Naive thymus-derived CD8-positive, alpha-beta T cell (primary cell): Measurements from ENCODE around the gene BAG2. TPM values are rescaled to one million over a fixed set of nuclear protein-coding genes. Genes with fewer than 3 reads are reported as not detected.
A peak's percentile ranks its signal among the peaks of the same experiment; 100 is the strongest.

ENCODE experiments used
- ATAC-seq, 2 donors: fragments of 150-1000 bp; cut with Tn5 transposase in 1 of 2; sonication (Bioruptor Pico), chemical (Tn5 transposase) in 1 of 2; 1 replicate in 1 of 2; 2 replicates in 1 of 2; pipeline ENCODE4 v1.10.0; 2021; ENCODE audit warnings: mild to moderate bottlenecking in 2 of 2, moderate library complexity in 2 of 2
- POLR2A ChIA-PET: fragments of 350-600 bp; sonication (Branson Sonifier 250); formaldehyde crosslinking; loops from one replicate; lab custom pipeline; 2021; ENCODE audit warnings: antibody characterized with exemption; lab: Charles Lee
- DNase-seq, 10 donors: peaks; one replicate each; pipeline versions ENCODE4 v3.0.0 to v3.0.0-alpha.2; 2020 to 2022
- H3K27ac Mint-ChIP-seq, 10 donors: one replicate each; pipeline ENCODE4 v1.8.0; 2020 to 2022; ENCODE audit warnings: mild to moderate bottlenecking in 10 of 10, mixed read lengths in 10 of 10, moderate library complexity in 4 of 10, inconsistent platforms in 1 of 10
- H3K27me3 Mint-ChIP-seq, 5 donors: one replicate each; pipeline ENCODE4 v1.8.0; 2021 to 2022; ENCODE audit warnings: mixed read lengths in 5 of 5
- H3K36me3 Mint-ChIP-seq, 3 donors: one replicate each; pipeline ENCODE4 v1.8.0; 2020 to 2022; ENCODE audit warnings: mixed read lengths in 3 of 3, mild to moderate bottlenecking in 2 of 3, inconsistent platforms in 1 of 3
- H3K4me1 Mint-ChIP-seq, 4 donors: one replicate each; pipeline ENCODE4 v1.8.0; 2021 to 2022; ENCODE audit warnings: mixed read lengths in 4 of 4
- H3K4me3 Mint-ChIP-seq, 10 donors: one replicate each; pipeline ENCODE4 v1.8.0; 2020 to 2022; ENCODE audit warnings: mild to moderate bottlenecking in 10 of 10, mixed read lengths in 10 of 10, moderate library complexity in 6 of 10, inconsistent platforms in 1 of 10
- H3K9me3 Mint-ChIP-seq, 9 donors: one replicate each; pipeline ENCODE4 v1.8.0; 2020 to 2022; ENCODE audit warnings: mixed read lengths in 9 of 9, mild to moderate bottlenecking in 3 of 9, inconsistent platforms in 1 of 9, moderate library complexity in 1 of 9
- polyA plus RNA-seq, 3 donors: library from polyadenylated mRNA; unstranded; fragments of 300-500 nt; fragmentation: Illumina TruSeq; gene quantifications; one replicate each; pipeline ENCODE4 v1.2.3, GENCODE V29; 2021
- total RNA-seq, 8 experiments: library from RNA in 2 of 8; stranded (reverse) in 2 of 8; gene quantifications; one replicate each; pipeline ENCODE4 v1.2.3 and lab custom pipeline; 2021 to 2026

The BAG2 gene
- total and polyA plus RNA-seq, 5 experiments from 2014 or later, result 2.0 to 5.2 (median 3.4) TPM

DNA sequence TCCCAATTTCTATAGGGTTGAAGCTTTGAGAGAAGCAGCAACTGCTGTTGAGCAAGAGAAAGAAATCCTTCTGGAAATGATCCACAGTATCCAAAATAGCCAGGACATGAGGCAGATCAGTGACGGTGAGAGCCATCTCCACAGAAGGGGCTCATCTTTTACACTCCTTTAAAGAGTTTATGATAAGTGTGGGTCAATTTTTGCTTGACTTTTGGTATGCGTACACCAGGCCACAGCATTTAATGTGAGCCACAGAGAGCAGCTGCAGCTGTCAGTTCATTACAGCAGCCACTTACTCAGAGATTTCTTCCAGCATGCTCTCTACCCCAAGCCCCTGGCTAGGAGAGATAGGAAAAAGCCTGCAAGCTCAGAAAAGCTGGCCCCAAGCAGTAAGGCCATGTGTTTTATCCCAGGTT lies 9.9 kb downstream of the BAG2 start:
- Mint-ChIP-seq H3K36me3 (peaks cover 0 to 46% (median 14%) of the 10 kb centered on the region in 3 donors), H3K4me1 (peaks cover 0 to 20% (median 7%) of the 10 kb centered on the region in 4 donors), H3K9me3 (no peaks in the 10 kb centered on the region), H3K4me3 (no peak overlapping the region), H3K27me3 (no peaks in the 10 kb centered on the region), H3K27ac (peak overlapping the region in 2 of 10 donors; percentile 22 to 26)
- no peak for ATAC-seq
- POLR2A ChIA-PET, result no interaction called here
- DNase-seq, result no peak

DNA sequence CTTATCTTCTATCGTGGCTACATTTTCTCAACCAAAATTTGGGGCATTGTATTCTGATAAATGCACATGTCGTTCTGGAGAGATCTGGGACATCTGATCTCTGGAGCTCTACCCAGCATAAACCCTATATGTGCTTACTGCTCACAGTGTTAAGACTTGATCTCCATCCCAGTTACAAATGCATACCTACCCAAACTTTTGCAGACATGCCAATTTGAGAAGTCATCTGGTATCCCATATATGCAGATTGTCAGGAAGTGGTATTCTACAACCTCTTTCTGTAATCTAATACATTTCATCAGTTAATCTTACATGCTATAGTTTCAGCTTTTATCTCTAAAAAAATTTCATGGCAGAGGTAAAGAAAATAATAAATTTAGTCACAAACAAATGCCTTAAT lies 11.2 kb downstream of the BAG2 start:
- Mint-ChIP-seq H3K4me1 (peaks cover 0 to 13% (median 5%) of the 10 kb centered on the region in 4 donors), H3K36me3 (peaks cover 0 to 46% (median 14%) of the 10 kb centered on the region in 3 donors), H3K27me3 (no peaks in the 10 kb centered on the region), H3K27ac (no peak overlapping the region), H3K9me3 (no peaks in the 10 kb centered on the region), H3K4me3 (no peak overlapping the region)
- no peak for ATAC-seq
- no peak for DNase-seq
- POLR2A ChIA-PET, result no interaction called here

DNA sequence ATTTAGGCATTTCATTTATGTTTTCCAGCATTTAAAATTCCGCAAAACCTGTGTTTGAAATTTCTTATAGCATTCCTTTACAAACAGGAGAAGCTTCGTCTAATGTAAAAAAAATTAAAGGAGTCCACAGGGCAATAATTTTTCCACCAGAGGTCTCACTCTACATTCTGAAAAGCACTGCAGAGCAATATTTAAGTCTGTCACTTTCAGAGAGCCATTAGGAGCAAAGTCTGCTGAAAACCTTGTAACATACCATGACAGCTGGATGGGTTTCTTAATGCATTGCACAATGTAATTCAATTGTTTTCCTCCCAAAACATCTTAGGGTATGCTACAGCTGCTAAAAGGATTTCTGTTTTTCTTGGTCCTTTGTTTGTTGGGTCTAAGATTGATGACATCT lies 18.0 kb downstream of the BAG2 start:
- H3K27me3 Mint-ChIP-seq, result no peaks in the 10 kb centered on the region
- peaks cover 0 to 10% (median 7%) of the 10 kb centered on the region in 3 donors for H3K36me3 Mint-ChIP-seq
- POLR2A ChIA-PET, result no interaction called here
- DNase-seq (no peak), ATAC-seq (no peak)
- H3K4me1 Mint-ChIP-seq, result peaks cover 0 to 2% (median 0%) of the 10 kb centered on the region in 4 donors
- no peak overlapping the region for H3K4me3 Mint-ChIP-seq
- H3K27ac Mint-ChIP-seq, result peak overlapping the region in 1 of 10 donors; percentile 14
- no peaks in the 10 kb centered on the region for H3K9me3 Mint-ChIP-seq

DNA sequence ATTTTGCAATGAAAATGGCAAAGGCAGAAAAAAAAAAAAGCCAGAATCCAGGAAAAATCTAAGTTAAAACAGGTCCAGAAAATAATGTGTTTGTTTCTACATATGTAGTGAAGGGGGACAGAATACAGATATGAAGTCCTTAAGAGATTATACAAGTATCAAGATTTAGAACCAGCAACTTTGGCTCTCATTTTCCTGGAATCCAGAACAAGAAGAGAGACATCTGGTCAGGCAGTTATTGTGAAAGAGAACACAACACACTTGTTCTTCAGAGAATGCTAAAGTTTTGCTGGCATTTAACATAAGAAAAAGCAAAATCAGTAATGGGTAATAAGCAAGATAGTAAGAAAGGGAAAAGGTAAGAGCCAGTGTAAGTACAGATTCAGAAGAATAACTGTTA lies 21.1 kb downstream of the BAG2 start:
- ATAC-seq (no peak), DNase-seq (no peak)
- Mint-ChIP-seq H3K27ac (no peak overlapping the region), H3K27me3 (peaks cover 0 to 1% (median 0%) of the 10 kb centered on the region in 5 donors), H3K4me1 (no peaks in the 10 kb centered on the region), H3K4me3 (no peak overlapping the region), H3K36me3 (no peaks in the 10 kb centered on the region), H3K9me3 (no peaks in the 10 kb centered on the region)
- POLR2A ChIA-PET, result no interaction called here

DNA sequence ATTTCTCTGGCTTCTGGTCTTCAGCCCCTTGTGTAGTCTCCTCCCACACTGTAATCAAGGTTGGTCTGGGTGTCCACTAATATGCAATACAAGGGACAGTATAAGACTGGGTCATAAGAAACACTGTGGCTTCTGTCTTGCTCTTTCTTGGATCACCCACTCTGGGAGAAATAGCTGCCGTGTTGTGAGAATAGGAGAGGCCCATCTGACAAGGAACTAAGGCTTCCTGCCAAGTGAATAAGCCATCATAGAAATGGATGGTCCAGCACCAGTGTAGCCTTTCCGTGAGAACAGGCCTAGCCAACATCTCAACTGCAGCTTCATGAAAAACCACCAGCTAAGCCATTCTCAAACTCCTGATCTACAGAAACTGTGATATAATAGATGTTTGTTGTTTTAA lies 23.3 kb downstream of the BAG2 start:
- ATAC-seq, result no peak
- Mint-ChIP-seq H3K36me3 (no peaks in the 10 kb centered on the region), H3K4me3 (no peak overlapping the region), H3K27ac (no peak overlapping the region), H3K27me3 (peaks cover 0 to 1% (median 0%) of the 10 kb centered on the region in 5 donors), H3K9me3 (no peaks in the 10 kb centered on the region), H3K4me1 (no peaks in the 10 kb centered on the region)
- POLR2A ChIA-PET, result interaction anchor here (0.6 kb wide), 1 partner anchor 46 kb away, joined by 4 read pairs; no protein-coding TSS in a partner anchor
- DNase-seq, result no peak

DNA sequence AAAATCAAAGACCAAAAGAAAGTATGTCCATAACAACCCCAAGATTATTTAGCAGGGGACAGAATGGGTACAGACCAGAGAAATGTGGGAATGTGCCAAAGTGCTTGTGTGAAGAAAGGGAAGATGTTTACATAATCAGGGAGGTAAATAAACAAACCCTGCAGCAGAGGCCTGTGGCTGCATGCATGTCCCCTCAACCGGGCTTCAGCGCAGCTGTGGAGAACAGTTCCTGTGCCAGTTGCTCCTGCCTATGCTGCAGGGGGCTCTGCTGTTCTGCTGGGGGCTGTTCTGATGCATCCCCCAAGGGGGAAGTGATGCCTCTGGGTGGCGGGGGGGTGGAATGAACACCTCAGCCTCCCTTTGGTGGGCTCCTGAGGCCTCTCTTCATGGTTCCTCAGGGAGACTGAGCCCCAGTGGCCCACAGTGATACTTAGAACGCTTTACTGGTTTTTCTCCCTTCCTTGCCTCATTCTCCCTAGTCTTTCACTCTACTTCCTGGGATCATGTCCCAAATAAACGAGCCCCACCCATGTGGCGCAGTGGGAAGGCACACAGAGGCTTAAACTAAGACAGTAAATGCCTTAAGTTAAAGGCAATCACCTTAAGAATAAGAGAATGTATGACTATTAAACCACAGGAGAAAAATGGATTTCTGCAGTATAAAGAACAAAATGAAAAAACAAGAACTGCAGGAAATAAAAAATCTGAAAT lies 27.0 kb downstream of the BAG2 start:
- H3K27me3 Mint-ChIP-seq, result peaks cover 0 to 6% (median 2%) of the 10 kb centered on the region in 5 donors
- no peak overlapping the region for H3K27ac Mint-ChIP-seq
- ATAC-seq (no peak), DNase-seq (no peak)
- POLR2A ChIA-PET, result no interaction called here
- no peaks in the 10 kb centered on the region for H3K9me3 Mint-ChIP-seq
- H3K4me1 Mint-ChIP-seq, result no peaks in the 10 kb centered on the region
- H3K4me3 Mint-ChIP-seq, result no peak overlapping the region
- no peaks in the 10 kb centered on the region for H3K36me3 Mint-ChIP-seq

DNA sequence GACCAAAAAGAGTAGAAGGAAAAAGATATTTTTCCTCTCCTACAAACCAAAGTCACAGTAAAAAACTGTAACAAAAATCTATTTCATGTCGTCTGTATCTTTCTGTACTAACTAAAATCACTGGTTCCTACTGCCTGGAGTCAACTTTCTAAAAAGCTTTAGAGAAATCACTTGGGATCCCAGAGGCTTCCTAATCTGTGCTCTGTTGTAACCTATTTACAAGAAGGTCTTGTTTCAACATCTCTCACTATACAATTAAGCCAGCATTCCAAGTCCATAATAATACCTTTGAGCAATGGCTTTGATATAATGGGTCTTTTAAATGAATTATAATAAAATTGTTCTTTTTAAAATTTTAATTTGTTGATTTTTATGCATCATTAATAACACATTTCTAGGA lies 29.6 kb downstream of the BAG2 start:
- Mint-ChIP-seq H3K27me3 (peaks cover 0 to 6% (median 2%) of the 10 kb centered on the region in 5 donors), H3K9me3 (no peaks in the 10 kb centered on the region), H3K27ac (no peak overlapping the region), H3K4me1 (peaks cover 0 to 2% (median 0%) of the 10 kb centered on the region in 4 donors), H3K36me3 (no peaks in the 10 kb centered on the region), H3K4me3 (no peak overlapping the region)
- POLR2A ChIA-PET, result no interaction called here
- no peak for DNase-seq
- no peak for ATAC-seq

DNA sequence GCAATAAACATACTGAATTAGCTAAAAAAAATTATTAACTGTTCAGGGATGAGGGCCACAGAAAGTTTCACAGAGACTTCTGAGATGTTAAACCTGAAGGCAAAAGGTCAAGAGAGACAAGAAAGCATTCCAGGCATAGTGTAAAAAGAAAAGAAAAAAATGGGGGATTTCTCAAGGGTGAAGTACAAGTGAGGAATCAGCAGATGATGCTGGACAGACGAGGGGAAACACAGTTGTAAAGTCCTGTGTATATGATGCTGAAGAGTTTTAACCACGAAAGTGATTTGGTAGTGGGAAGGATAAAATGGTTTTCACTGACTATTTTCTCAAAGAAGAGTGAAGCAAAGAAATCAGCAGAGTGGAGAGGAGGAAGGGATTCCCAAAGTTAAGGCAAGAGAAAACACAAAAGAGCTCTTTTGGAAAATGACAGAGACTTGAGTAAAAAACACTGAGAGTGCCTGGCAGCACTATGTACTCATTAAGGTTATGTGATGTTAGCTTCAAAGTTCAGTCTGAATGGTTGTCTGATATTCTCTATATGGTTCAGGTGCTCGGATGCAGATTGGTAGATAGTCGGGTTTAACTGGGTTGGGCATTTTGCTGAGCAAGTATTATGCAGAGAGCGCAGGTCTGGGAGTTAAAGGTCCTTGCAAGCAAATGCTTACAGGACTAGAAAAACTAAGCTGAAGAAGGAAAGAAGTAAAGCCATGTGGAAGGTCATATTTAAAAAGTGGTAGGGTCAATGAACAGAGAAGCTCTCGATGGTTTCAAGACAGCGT lies 33.6 kb downstream of the BAG2 start:
- no peaks in the 10 kb centered on the region for H3K9me3 Mint-ChIP-seq
- no peaks in the 10 kb centered on the region for H3K36me3 Mint-ChIP-seq
- ATAC-seq, result no peak
- H3K27me3 Mint-ChIP-seq, result peaks cover 0 to 3% (median 0%) of the 10 kb centered on the region in 5 donors
- no peak overlapping the region for H3K4me3 Mint-ChIP-seq
- DNase-seq, result no peak
- POLR2A ChIA-PET, result no interaction called here
- peaks cover 0 to 2% (median 0%) of the 10 kb centered on the region in 4 donors for H3K4me1 Mint-ChIP-seq
- H3K27ac Mint-ChIP-seq, result no peak overlapping the region

DNA sequence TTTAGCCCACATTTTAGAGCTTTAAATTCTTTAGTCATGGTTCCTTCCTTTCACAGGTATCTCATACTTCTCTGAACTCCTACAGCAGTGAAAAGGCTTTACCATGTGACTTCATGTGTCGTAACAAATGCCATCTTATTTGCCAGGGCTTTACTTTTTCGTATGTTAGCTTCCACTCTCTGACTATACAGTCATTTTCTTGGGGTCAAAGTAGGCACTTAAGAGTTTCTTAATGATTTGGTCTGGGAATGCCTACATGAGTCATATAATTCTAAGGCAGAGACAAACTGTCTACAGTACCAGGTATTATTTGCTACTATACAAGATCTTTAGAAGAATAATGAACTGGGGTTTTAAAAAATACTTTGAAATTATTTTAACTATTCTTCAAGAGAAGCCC lies 35.0 kb downstream of the BAG2 start:
- H3K27ac Mint-ChIP-seq, result no peak overlapping the region
- DNase-seq, result no peak
- no peaks in the 10 kb centered on the region for H3K36me3 Mint-ChIP-seq
- no peak overlapping the region for H3K4me3 Mint-ChIP-seq
- H3K4me1 Mint-ChIP-seq, result peaks cover 0 to 2% (median 0%) of the 10 kb centered on the region in 4 donors
- no peak for ATAC-seq
- H3K9me3 Mint-ChIP-seq, result no peaks in the 10 kb centered on the region
- POLR2A ChIA-PET, result no interaction called here
- peaks cover 0 to 3% (median 0%) of the 10 kb centered on the region in 5 donors for H3K27me3 Mint-ChIP-seq

DNA sequence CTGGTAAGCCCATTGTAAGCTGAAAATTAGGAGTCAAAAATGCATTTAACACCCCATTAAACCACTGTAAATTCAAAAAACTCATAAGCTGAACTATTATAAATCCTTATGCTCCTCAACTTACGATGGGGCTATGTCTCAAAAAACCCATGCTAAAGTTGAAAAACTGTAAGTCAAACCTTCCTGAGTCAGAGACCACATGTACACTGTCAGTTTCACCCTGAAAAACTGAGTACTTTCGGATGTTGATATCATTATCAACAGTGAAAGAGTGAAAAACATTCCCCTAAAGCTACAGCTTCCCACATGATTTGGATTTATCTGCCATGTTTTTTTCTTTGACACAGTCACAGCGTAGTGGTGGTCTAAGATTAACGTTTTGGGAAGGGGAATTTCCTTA lies 35.7 kb downstream of the BAG2 start:
- Mint-ChIP-seq H3K27me3 (no peaks in the 10 kb centered on the region), H3K4me3 (no peak overlapping the region), H3K27ac (no peak overlapping the region), H3K9me3 (no peaks in the 10 kb centered on the region), H3K4me1 (peaks cover 0 to 2% (median 0%) of the 10 kb centered on the region in 4 donors), H3K36me3 (no peaks in the 10 kb centered on the region)
- DNase-seq (no peak), ATAC-seq (no peak)
- POLR2A ChIA-PET, result no interaction called here

DNA sequence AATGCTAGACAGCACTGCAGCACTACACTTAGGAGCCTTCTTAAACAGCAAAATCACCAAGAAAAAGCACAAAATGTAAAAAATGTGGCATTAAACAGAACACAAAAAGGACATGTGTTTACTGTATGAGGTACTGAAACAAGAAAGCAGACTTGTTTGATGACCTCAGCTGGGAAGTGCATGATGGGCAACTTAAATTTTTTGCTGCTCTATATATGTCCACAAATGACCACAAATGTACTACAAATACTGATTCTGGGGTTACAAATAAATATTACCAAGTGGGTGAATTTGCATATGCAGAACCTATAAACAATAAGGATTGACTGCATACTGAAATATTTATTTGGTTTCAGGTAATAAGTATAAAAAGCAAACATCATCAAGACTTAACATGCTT lies 36.9 kb downstream of the BAG2 start:
- H3K27me3 Mint-ChIP-seq, result no peaks in the 10 kb centered on the region
- H3K4me3 Mint-ChIP-seq, result no peak overlapping the region
- DNase-seq (no peak), ATAC-seq (no peak)
- peaks cover 5 to 6% (median 6%) of the 10 kb centered on the region in 4 donors for H3K4me1 Mint-ChIP-seq
- H3K27ac Mint-ChIP-seq, result no peak overlapping the region
- H3K36me3 Mint-ChIP-seq, result no peaks in the 10 kb centered on the region
- H3K9me3 Mint-ChIP-seq, result no peaks in the 10 kb centered on the region
- POLR2A ChIA-PET, result no interaction called here

DNA sequence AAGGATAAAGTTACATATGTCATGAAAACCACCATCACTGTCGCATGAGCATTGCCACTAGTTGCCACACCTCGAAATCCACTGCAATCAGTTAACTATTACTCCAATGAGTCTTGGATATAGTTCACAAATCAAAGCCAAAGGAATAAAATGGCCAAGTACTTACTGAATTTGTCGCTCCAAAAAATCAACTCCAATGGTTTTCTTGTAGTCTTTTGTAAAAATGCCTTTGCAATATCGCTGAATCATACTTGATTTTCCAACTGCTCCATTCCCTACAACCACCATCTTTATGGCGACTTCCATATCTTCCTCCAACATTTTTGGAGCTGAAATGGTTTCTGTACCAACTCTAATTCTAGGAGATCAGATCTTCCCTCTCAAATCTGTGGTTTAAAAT lies 37.9 kb downstream of the BAG2 start:
- Mint-ChIP-seq H3K9me3 (peaks cover 0 to 7% (median 5%) of the 10 kb centered on the region in 9 donors), H3K27me3 (no peaks in the 10 kb centered on the region), H3K36me3 (peaks cover 0 to 7% (median 3%) of the 10 kb centered on the region in 3 donors), H3K4me3 (no peak overlapping the region), H3K27ac (no peak overlapping the region), H3K4me1 (peaks cover 14 to 16% (median 15%) of the 10 kb centered on the region in 4 donors)
- POLR2A ChIA-PET, result no interaction called here
- DNase-seq (no peak), ATAC-seq (no peak)

DNA sequence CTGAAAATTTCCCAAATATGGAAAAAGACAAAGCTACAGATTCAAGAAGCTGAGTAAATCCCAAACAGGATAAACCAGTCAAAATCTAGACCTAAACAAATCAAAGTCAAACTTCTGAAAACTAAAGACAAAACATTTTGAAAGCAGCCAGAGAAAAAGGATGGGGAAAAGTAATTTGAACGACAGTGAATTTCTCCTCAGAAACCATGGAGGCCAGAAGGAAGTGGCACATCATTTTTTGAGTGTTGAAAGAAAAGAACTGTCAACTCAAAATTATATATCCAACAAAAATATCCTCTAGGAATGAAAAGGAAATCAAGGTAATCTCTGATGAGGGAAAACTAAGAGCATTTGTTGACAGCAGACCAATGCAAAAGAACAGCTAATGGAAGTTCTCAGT lies 43.1 kb downstream of the BAG2 start:
- DNase-seq, result no peak
- no peak for ATAC-seq
- Mint-ChIP-seq H3K4me1 (peaks cover 12 to 19% (median 15%) of the 10 kb centered on the region in 4 donors), H3K4me3 (no peak overlapping the region), H3K36me3 (peaks cover 0 to 14% (median 8%) of the 10 kb centered on the region in 3 donors), H3K9me3 (peaks cover 0 to 13% (median 7%) of the 10 kb centered on the region in 9 donors), H3K27ac (no peak overlapping the region), H3K27me3 (peaks cover 0 to 9% (median 1%) of the 10 kb centered on the region in 5 donors)
- POLR2A ChIA-PET, result no interaction called here
